M059J (cell line): ENCODE measurements around the gene THSD7B. TPM values are rescaled to one million over a fixed set of nuclear protein-coding genes. Genes with fewer than 3 reads are reported as not detected.
A peak's percentile ranks its signal among the peaks of the same experiment; 100 is the strongest.
"Not testable (repeated sequence)": the region's sequence is repeated elsewhere in the genome, so short reads cannot be mapped to it uniquely, and the experiment has no call there.

Experiments
- DNase-seq: peaks from one replicate; pipeline ENCODE4 v3.0.0-alpha.2; 2012; ENCODE audit warnings: low read depth
- total RNA-seq: library from RNA; depleted of rRNA; stranded (reverse); fragments of >200 nt; shearing (Covaris generic); gene quantifications from 2 replicates; pipeline ENCODE4 v1.2.3, GENCODE V29; 2014

Gene THSD7B
- total RNA-seq, 1 experiment from 2014 or later, result 0.05 TPM

DNA sequence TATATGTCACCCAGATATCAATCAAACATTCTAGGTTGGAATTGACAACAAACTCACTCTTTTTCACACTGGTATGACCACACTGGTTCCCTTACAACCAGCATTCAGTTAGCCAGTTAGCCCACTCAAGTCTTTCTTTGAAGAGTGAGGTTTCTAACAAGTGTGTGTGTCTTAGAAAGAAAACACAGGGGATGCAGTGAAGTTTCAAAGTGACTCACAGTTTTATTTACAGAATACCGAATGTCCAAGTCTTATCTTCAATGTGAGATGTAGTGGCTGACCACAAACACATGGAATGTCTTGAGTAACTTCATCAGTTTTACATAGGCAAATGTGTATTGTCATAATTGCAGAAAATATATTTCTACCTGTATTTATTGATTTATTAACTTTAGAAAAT, 924.2 kb downstream of the THSD7B start:
- DNase-seq, result no peak

GRCh38 chr2:137693534-137693933, 928.2 kb downstream of the THSD7B start:
- peak; percentile 7 for DNase-seq

- DNase-seq, result no peak
Observed at GRCh38 chr2:137696916-137697315, 931.6 kb downstream of the THSD7B start.

- not testable (repeated sequence) for DNase-seq
Observed at GRCh38 chr2:137700250-137700649, 934.9 kb downstream of the THSD7B start.

GRCh38 chr2:137700681-137701080, 935.3 kb downstream of the THSD7B start:
- no peak for DNase-seq

- peak; percentile 3 for DNase-seq
Observed at GRCh38 chr2:137705296-137705695, 940.0 kb downstream of the THSD7B start.

DNA sequence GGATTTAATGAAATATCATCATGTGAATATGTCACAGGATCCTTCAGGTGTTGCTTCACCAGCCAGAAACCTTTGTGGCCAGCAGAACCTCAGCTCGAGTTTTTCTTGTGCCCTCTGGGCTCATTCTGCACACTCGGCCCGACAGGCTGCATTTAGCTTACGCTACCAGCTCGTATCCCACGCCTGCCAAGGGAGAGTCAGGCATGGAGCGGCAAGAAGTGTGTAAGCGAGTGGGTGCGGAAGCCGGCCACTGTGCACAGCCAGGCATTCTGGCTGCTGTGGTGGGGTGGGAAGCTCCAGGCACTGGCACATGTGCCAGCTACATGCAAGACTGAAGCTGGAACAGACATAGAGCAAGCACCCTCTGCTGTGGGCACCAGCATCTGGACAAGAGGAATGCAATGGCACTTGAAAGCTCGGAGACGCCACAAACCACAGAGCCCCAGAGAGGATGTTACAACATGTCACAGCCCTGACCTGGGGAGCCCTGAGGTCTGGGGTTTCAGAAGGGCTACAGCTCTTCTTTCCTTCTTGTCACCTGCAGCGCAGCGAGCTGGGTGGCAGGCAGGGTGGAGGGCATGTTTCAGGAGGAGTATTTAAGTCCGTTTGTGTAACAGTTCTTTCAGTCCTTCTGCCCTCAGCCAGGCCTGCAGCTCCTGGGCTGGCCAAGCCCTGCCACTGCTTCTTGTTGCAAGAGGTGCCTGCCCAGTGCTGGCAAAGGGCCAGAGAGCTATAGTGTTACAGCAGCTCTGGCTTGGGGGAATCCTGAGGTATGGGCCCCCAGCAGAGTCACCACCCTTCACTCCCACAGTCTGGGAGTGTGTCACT, 941.7 kb downstream of the THSD7B start:
- peak; percentile 7 for DNase-seq

DNA sequence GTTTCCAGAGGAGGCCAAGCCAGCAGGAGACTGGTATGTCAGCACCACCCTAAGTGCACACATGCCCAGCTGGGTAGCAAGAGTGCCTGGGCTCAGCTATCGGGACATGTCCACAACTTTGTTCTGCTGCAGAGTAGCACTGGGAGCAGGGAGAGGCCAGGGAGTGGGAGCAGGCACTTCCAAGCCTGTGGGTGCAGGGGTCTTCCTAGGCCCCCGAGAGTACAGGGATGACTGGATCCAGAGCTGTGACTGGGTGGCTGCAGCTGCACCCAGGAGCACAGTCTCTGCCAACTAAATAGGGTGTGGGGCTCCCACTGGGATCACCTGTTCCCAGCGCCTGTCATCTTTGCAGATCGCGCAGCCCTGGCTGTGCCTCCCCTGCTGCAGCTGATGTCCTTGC, 943.0 kb downstream of the THSD7B start:
- no peak for DNase-seq

DNA sequence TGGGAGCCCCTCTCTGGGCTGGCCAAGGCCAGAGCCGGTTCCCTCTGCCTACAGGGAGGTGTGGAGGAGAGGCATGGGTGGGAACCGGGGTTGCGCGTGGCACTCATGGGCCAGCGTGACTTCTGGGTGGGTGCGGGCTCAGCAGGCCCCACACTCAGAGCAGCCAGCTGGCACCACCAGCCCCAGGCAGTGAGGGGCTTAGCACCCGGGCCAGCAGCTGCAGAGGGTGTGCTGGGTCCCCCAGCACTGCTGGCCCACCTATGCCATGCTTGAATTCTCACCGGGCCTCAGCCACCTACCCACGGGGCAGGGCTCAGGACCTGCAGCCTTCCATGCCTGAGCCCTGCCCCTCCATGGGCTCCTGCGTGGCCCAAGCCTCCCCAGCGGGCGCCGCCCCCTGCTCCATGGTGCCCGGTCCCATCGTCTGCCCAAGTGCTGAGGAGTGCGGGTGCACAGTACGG, 950.4 kb downstream of the THSD7B start:
- no peak for DNase-seq

DNA sequence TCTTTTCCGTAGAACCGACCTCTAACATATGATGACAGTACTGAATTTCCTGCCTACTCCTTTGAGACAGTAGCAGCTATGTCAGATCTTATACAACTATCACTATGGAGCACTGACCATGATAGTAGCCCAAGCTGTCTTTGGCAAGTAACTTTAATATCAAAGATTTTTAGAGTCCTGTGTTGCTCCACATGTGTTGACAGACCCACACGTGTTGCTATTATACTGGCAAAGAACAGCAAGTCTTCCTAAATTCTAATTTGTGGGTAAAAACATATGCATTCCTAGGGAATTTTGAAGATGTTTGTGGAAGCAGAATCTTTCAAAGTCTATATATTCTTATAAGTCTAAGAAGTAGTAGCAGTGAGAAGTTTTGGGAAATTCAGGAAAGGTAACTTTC, 953.4 kb downstream of the THSD7B start:
- DNase-seq, result no peak

GRCh38 chr2:137721733-137722132, 956.4 kb downstream of the THSD7B start:
- no peak for DNase-seq

DNA sequence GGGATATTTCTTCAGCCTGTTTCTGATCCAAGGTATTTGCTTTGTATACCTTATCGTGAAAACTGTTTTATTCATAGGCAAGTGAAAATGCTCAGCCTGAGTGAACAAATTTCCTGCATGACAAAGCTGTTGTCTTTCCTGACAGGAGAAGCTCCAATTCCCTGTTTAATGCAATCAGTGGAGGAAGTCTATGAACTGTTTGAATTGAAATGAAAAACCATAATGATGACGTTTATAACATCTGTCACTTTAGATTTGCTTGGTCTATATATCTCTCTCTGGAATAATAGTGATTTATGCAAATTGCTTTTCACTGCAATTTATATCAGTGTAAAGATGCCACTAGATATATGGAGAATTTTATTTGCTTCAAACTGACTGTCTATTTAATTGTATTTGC, 959.6 kb downstream of the THSD7B start:
- DNase-seq, result no peak
